Calu3 (cell line): Measurements from ENCODE around the gene FAM228B. TPM values are rescaled to one million over a fixed set of nuclear protein-coding genes. Genes with fewer than 3 reads are reported as not detected.

Experiments
- BruUV-seq: library from RNA; stranded (reverse); fragments of 400-500 nt; replicated peaks from 2 replicates; lab custom pipeline; 2021; lab: Mats Ljungman, UMichigan
- CTCF ChIA-PET: fragments of 300-600 bp; sonication (Branson Sonifier 250); formaldehyde crosslinking; loops from one replicate; lab custom pipeline; 2022; ENCODE audit warnings: antibody characterized with exemption; lab: Charles Lee
- DNase-seq: peaks from one replicate; pipeline ENCODE4 v3.0.0; 2022
- H3K27ac Mint-ChIP-seq: one replicate; pipeline ENCODE4 v1.8.0; 2022; ENCODE audit warnings: mixed read lengths; ENCODE audit not compliant: unreplicated experiment
- H3K27me3 Mint-ChIP-seq: one replicate; pipeline ENCODE4 v1.8.0; 2022; ENCODE audit warnings: mixed read lengths; ENCODE audit not compliant: unreplicated experiment
- H3K36me3 Mint-ChIP-seq: one replicate; pipeline ENCODE4 v1.8.0; 2022; ENCODE audit warnings: mild to moderate bottlenecking, moderate library complexity, mixed read lengths; ENCODE audit not compliant: insufficient read depth, unreplicated experiment
- H3K4me1 Mint-ChIP-seq: one replicate; pipeline ENCODE4 v1.8.0; 2022; ENCODE audit warnings: mild to moderate bottlenecking, low read depth, mixed read lengths; ENCODE audit not compliant: unreplicated experiment
- H3K4me3 Mint-ChIP-seq: one replicate; pipeline ENCODE4 v1.8.0; 2022; ENCODE audit warnings: mild to moderate bottlenecking, low read depth, moderate library complexity, mixed read lengths; ENCODE audit not compliant: unreplicated experiment
- H3K9me3 Mint-ChIP-seq: one replicate; pipeline ENCODE4 v1.8.0; 2022; ENCODE audit warnings: low read depth, mixed read lengths; ENCODE audit not compliant: unreplicated experiment
- CTCF ChIP-seq: fragments of 200-600 bp; IDR thresholded peaks from one replicate; pipeline ENCODE4 v1.8.0; 2022; ENCODE audit warnings: antibody characterized with exemption; ENCODE audit not compliant: unreplicated experiment
- intact Hi-C: fragments of 100-400 bp; cut with micrococcal nuclease; formaldehyde crosslinking; loops from one replicate; pipeline ENCODE4 v1.10.0; 2022; ENCODE audit not compliant: unreplicated experiment
- total RNA-seq: library from RNA; stranded (reverse); gene quantifications from 2 replicates; pipeline ENCODE4 v1.2.3, GENCODE V29; 2022

The FAM228B gene
- total RNA-seq, 1 experiment from 2014 or later = 8.3 TPM

- CTCF ChIA-PET = no interaction called here
- DNase-seq = no peak
- Mint-ChIP-seq H3K27me3 (no peaks in the 10 kb centered on the region), H3K36me3 (no peaks in the 10 kb centered on the region), H3K9me3 (peaks cover 4% of the 10 kb centered on the region), H3K4me1 (no peaks in the 10 kb centered on the region), H3K4me3 (no peak overlapping the region), H3K27ac (no peak overlapping the region)
- TF ChIP-seq CTCF = no peak
- intact Hi-C loops = no loop called here
- no TSS peak for BruUV-seq
These were observed 21.3 kb upstream of the FAM228B start for GRCh38 chr2:24101992-24102391.

GRCh38 chr2:24102677-24103076, 20.6 kb upstream of the FAM228B start:
- Mint-ChIP-seq H3K27me3 (no peaks in the 10 kb centered on the region), H3K27ac (no peak overlapping the region), H3K36me3 (no peaks in the 10 kb centered on the region), H3K9me3 (peaks cover 6% of the 10 kb centered on the region), H3K4me1 (no peaks in the 10 kb centered on the region), H3K4me3 (no peak overlapping the region)
- DNase-seq = no peak
- intact Hi-C loops = no loop called here
- CTCF ChIA-PET = no interaction called here
- no TSS peak for BruUV-seq
- TF ChIP-seq CTCF = no peak

DNA sequence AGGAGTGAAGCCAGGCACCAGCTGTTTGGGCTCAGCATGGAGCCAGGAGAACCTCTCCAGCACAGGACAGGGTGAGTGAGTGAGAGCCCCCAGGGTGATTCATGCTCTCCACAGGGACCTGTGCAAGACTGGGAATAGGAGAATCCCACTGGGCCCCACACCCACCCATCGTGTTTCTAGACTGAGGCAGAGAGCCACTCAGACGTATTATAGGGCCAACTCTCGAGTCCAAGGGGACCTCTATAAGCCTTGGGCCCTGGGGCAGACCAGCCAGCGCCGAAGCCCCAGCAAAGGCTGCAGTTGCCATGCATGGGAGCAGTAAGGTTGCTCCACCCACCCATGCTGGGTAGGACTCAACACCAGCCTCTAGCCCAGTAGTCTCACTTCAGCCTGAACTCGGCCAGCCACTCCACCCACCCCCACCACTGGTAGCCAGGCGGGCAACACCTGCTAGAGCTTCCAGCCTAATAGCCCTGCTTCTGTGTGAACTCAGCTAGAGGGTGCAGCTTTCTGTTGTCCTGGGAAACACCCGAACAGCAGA, 19.1 kb upstream of the FAM228B start:
- BruUV-seq = no TSS peak
- H3K4me3 Mint-ChIP-seq = no peak overlapping the region
- no peaks in the 10 kb centered on the region for H3K36me3 Mint-ChIP-seq
- H3K4me1 Mint-ChIP-seq = no peaks in the 10 kb centered on the region
- intact Hi-C loops = no loop called here
- no peak overlapping the region for H3K27ac Mint-ChIP-seq
- TF ChIP-seq CTCF = no peak
- CTCF ChIA-PET = no interaction called here
- peaks cover 3% of the 10 kb centered on the region for H3K9me3 Mint-ChIP-seq
- no peaks in the 10 kb centered on the region for H3K27me3 Mint-ChIP-seq
- DNase-seq = no peak

GRCh38 chr2:24104906-24105305, 18.4 kb upstream of the FAM228B start:
- intact Hi-C loops = no loop called here
- Mint-ChIP-seq H3K4me1 (no peaks in the 10 kb centered on the region), H3K27ac (no peak overlapping the region), H3K4me3 (no peak overlapping the region), H3K36me3 (no peaks in the 10 kb centered on the region), H3K27me3 (no peaks in the 10 kb centered on the region), H3K9me3 (peaks cover 3% of the 10 kb centered on the region)
- DNase-seq = no peak
- CTCF ChIA-PET = no interaction called here
- BruUV-seq = no TSS peak
- TF ChIP-seq CTCF = no peak
